CD4-positive, CD25-positive, alpha-beta regulatory T cell (primary cell): ENCODE results near the gene NHEJ1. TPM values are rescaled to one million over a fixed set of nuclear protein-coding genes. Genes with fewer than 3 reads are reported as not detected.

ENCODE experiments used
- ATAC-seq, 2 donors: fragments of 150-1000 bp; cut with Tn5 transposase; one replicate each; pipeline ENCODE4 v1.10.0; 2021; ENCODE audit warnings: low read depth in 2 of 2, moderate number of reproducible peaks in 2 of 2, moderate library complexity in 1 of 2
- DNase-seq, 3 donors: peaks; one replicate each; pipeline versions ENCODE4 v3.0.0 to v3.0.0-alpha.2; 2012 to 2022; ENCODE audit warnings: mixed read lengths in 1 of 3
- H3K27ac ChIP-seq: one replicate; pipeline ENCODE4 v1.7.0; 2013; ENCODE audit warnings: mild to moderate bottlenecking, low read length; ENCODE audit not compliant: insufficient read depth, poor library complexity, severe bottlenecking
- H3K27me3 ChIP-seq: one replicate; pipeline ENCODE4 v1.7.0; 2013; ENCODE audit warnings: low read length; ENCODE audit not compliant: control insufficient read depth, insufficient read depth
- H3K36me3 ChIP-seq: one replicate; pipeline ENCODE4 v1.7.0; 2013; ENCODE audit warnings: mild to moderate bottlenecking, low read length, moderate library complexity; ENCODE audit not compliant: control insufficient read depth, insufficient read depth
- H3K4me1 ChIP-seq: 2 replicates; pipeline ENCODE4 v1.7.0; 2013; ENCODE audit warnings: mild to moderate bottlenecking, low read length; ENCODE audit not compliant: insufficient read depth, control insufficient read depth, poor library complexity, severe bottlenecking
- H3K4me3 ChIP-seq: one replicate; pipeline ENCODE4 v1.7.0; 2013; ENCODE audit warnings: low read depth, mild to moderate bottlenecking, low read length, moderate library complexity
- H3K9me3 ChIP-seq, 2 experiments: 1 replicate in 1 of 2; 2 replicates in 1 of 2; pipeline ENCODE4 v1.7.0; 2013; ENCODE audit warnings: low read length in 2 of 2, mild to moderate bottlenecking in 1 of 2, moderate library complexity in 1 of 2; ENCODE audit not compliant: control insufficient read depth in 2 of 2
- H3K27ac Mint-ChIP-seq, 3 donors: one replicate each; pipeline ENCODE4 v1.8.0; 2020 to 2022; ENCODE audit warnings: mild to moderate bottlenecking in 3 of 3, mixed read lengths in 3 of 3, moderate library complexity in 2 of 3
- H3K27me3 Mint-ChIP-seq: one replicate; pipeline ENCODE4 v1.8.0; 2022; ENCODE audit warnings: mild to moderate bottlenecking, mixed read lengths
- H3K36me3 Mint-ChIP-seq: one replicate; pipeline ENCODE4 v1.8.0; 2020; ENCODE audit warnings: mixed read lengths
- H3K4me1 Mint-ChIP-seq, 4 donors: one replicate each; pipeline ENCODE4 v1.8.0; 2020 to 2022; ENCODE audit warnings: mixed read lengths in 4 of 4, mild to moderate bottlenecking in 1 of 4
- H3K4me3 Mint-ChIP-seq, 4 donors: one replicate each; pipeline ENCODE4 v1.8.0; 2020 to 2022; ENCODE audit warnings: mild to moderate bottlenecking in 4 of 4, mixed read lengths in 4 of 4, moderate library complexity in 3 of 4
- H3K9me3 Mint-ChIP-seq, 7 donors: one replicate each; pipeline ENCODE4 v1.8.0; 2020 to 2022; ENCODE audit warnings: mixed read lengths in 7 of 7, mild to moderate bottlenecking in 3 of 7, moderate library complexity in 2 of 7
- polyA plus RNA-seq, 4 donors: library from polyadenylated mRNA; unstranded; fragments of 300-500 nt; fragmentation: Illumina TruSeq; gene quantifications; one replicate each; pipeline ENCODE4 v1.2.3, GENCODE V29; 2021
- total RNA-seq: library from RNA; stranded (reverse); gene quantifications from one replicate; pipeline ENCODE4 v1.2.3, GENCODE V29; 2022

Gene NHEJ1
- total and polyA plus RNA-seq, 5 donors from 2014 or later = 12.9 to 29.1 (median 25.5) TPM

DNA sequence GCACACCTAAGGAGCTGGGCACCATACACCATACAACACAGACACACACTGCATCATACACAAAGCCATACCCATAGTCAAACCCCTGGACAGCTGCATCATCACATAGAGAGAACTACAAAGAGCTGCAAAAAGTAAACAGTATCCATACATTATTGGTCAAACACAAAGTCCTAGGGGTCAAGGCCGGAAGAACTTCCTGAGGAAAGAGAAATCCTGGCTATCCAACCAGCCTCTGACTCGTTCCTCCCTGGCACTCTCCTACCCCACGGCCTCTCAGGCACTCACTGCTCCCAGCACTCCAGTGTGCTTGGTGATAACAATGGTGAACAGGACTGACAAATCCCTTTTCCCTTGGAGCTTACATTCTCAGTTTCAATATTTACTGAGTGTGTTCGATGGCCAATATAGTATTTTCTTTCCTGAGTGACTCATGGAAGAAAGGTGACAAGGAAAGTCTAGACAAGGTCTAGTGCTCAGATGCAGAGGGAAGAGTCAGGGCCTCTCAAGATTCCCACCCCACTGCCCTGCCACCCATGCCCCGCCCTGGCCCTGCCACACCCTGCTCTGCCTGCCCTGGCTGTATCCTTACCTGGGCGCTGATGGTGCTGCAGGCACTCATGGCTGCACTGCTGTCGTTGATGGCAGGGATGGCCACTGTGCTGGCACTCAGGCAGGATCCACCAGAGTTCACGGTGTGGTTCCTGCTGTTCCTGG lies 122.7 kb downstream of the NHEJ1 start:
- Histone ChIP-seq H3K9me3 (no peaks in the 10 kb centered on the region), H3K27ac (no peak overlapping the region), H3K4me3 (no peak overlapping the region), H3K36me3 (no peaks in the 10 kb centered on the region), H3K27me3 (peaks cover 23% of the 10 kb centered on the region), H3K4me1 (peaks cover 4% of the 10 kb centered on the region)
- H3K4me3 Mint-ChIP-seq = no peak overlapping the region
- H3K36me3 Mint-ChIP-seq = no peaks in the 10 kb centered on the region
- DNase-seq = no peak
- peaks cover 0 to 3% (median 0%) of the 10 kb centered on the region in 7 donors for H3K9me3 Mint-ChIP-seq
- H3K4me1 Mint-ChIP-seq = peaks cover 0 to 8% (median 3%) of the 10 kb centered on the region in 4 donors
- H3K27ac Mint-ChIP-seq = peak overlapping the region in 1 of 3 donors; percentile 72
- peaks cover 66% of the 10 kb centered on the region for H3K27me3 Mint-ChIP-seq
- ATAC-seq = no peak

GRCh38 chr2:219035942-219036341 lies 124.7 kb downstream of the NHEJ1 start:
- no peaks in the 10 kb centered on the region for H3K36me3 ChIP-seq
- ATAC-seq (no peak), DNase-seq (no peak)
- no peaks in the 10 kb centered on the region for H3K9me3 ChIP-seq
- H3K36me3 Mint-ChIP-seq = no peaks in the 10 kb centered on the region
- H3K27me3 ChIP-seq = peaks cover 15% of the 10 kb centered on the region
- no peak overlapping the region for H3K27ac ChIP-seq
- H3K4me3 Mint-ChIP-seq = no peak overlapping the region
- peaks cover 51% of the 10 kb centered on the region for H3K27me3 Mint-ChIP-seq
- H3K4me1 ChIP-seq = no peaks in the 10 kb centered on the region
- peaks cover 0 to under 1% (median 0%) of the 10 kb centered on the region in 4 donors for H3K4me1 Mint-ChIP-seq
- no peak overlapping the region for H3K27ac Mint-ChIP-seq
- peaks cover 0 to 3% (median 0%) of the 10 kb centered on the region in 7 donors for H3K9me3 Mint-ChIP-seq
- H3K4me3 ChIP-seq = no peak overlapping the region

DNA sequence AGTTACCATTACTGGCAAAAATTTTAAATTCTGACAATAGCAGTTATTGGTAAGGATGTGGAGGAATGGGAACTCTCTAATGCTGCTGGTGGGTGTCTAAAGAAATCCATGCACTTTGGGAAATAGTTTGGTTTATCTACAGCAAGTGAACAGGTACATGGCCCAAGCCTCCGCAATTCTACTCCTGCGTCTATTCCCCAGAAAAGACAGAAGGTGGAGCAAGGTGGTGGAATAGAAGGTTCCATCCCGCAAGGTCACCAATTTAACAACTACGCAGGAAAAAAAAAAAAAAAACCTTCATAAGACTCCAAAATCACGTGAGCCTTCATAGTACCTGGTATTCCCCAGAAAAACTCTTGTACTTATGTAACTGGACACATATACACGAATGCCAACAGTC lies 125.8 kb downstream of the NHEJ1 start:
- Mint-ChIP-seq H3K27me3 (peaks cover 45% of the 10 kb centered on the region), H3K27ac (no peak overlapping the region), H3K9me3 (peaks cover 0 to 3% (median 0%) of the 10 kb centered on the region in 7 donors), H3K4me3 (no peak overlapping the region), H3K36me3 (no peaks in the 10 kb centered on the region), H3K4me1 (peaks cover 0 to 2% (median 0%) of the 10 kb centered on the region in 4 donors)
- no peak for ATAC-seq
- no peak overlapping the region for H3K27ac ChIP-seq
- peaks cover 5% of the 10 kb centered on the region for H3K27me3 ChIP-seq
- H3K4me1 ChIP-seq = no peaks in the 10 kb centered on the region
- H3K36me3 ChIP-seq = no peaks in the 10 kb centered on the region
- no peak for DNase-seq
- H3K9me3 ChIP-seq = no peaks in the 10 kb centered on the region
- H3K4me3 ChIP-seq = no peak overlapping the region

GRCh38 chr2:219032051-219032745 lies 128.4 kb downstream of the NHEJ1 start:
- no peak overlapping the region for H3K27ac Mint-ChIP-seq
- DNase-seq = no peak
- H3K4me3 Mint-ChIP-seq = no peak overlapping the region
- peaks cover 0 to 3% (median 0%) of the 10 kb centered on the region in 4 donors for H3K4me1 Mint-ChIP-seq
- Histone ChIP-seq H3K27ac (no peak overlapping the region), H3K4me3 (no peak overlapping the region), H3K27me3 (peaks cover 5% of the 10 kb centered on the region), H3K4me1 (no peaks in the 10 kb centered on the region), H3K9me3 (no peaks in the 10 kb centered on the region), H3K36me3 (no peaks in the 10 kb centered on the region)
- H3K9me3 Mint-ChIP-seq = no peaks in the 10 kb centered on the region
- no peak for ATAC-seq
- no peaks in the 10 kb centered on the region for H3K36me3 Mint-ChIP-seq
- H3K27me3 Mint-ChIP-seq = peaks cover 42% of the 10 kb centered on the region

GRCh38 chr2:219031005-219031738 lies 129.4 kb downstream of the NHEJ1 start:
- H3K9me3 Mint-ChIP-seq = no peaks in the 10 kb centered on the region
- H3K36me3 Mint-ChIP-seq = no peaks in the 10 kb centered on the region
- Histone ChIP-seq H3K4me3 (no peak overlapping the region), H3K27ac (no peak overlapping the region), H3K4me1 (no peaks in the 10 kb centered on the region), H3K36me3 (no peaks in the 10 kb centered on the region), H3K27me3 (peaks cover 5% of the 10 kb centered on the region), H3K9me3 (no peaks in the 10 kb centered on the region)
- H3K27ac Mint-ChIP-seq = no peak overlapping the region
- DNase-seq = no peak
- no peak for ATAC-seq
- H3K27me3 Mint-ChIP-seq = peaks cover 35% of the 10 kb centered on the region
- H3K4me3 Mint-ChIP-seq = no peak overlapping the region
- peaks cover 0 to 3% (median 0%) of the 10 kb centered on the region in 4 donors for H3K4me1 Mint-ChIP-seq

DNA sequence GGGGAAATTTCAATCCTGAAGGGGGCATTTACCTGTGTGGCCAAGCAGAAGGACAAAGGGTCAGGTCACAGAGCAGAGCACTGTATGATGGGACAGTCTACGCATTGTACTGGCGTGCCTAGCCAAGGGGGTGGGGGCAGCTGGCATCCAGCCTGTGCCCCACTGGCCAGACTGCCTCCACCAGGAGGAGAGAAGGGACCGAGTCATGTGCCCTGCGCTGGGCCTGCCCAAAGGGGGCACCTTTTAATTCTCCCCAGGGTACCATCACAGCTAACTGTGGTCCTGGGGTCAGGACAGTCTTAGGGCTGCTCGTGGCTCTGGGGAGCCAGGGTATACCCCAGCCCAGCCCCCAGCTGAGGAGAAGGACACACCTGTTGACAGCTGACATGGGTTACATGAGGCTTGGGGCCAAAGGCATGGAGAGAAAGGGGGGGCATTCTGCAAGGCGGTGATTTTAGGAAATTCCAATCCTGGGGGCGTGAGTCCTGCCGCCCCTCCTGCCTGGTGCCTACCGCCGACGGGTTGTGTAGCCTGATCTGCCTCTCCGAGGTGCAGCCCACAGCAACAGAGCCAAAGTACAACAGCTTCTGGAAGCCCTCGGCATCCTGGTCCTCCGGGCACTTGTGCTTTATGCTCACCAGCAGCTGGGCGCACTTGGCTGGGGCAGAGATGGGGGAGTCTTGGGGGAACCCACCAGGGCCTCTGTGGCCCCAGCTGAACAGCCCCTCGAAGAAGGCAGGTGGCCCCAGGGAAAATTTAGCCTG lies 130.3 kb downstream of the NHEJ1 start:
- DNase-seq (no peak), ATAC-seq (no peak)
- H3K27ac Mint-ChIP-seq = no peak overlapping the region
- no peaks in the 10 kb centered on the region for H3K9me3 Mint-ChIP-seq
- Histone ChIP-seq H3K36me3 (no peaks in the 10 kb centered on the region), H3K27me3 (peaks cover 5% of the 10 kb centered on the region), H3K4me3 (no peak overlapping the region), H3K4me1 (no peaks in the 10 kb centered on the region), H3K9me3 (no peaks in the 10 kb centered on the region), H3K27ac (no peak overlapping the region)
- H3K4me3 Mint-ChIP-seq = no peak overlapping the region
- peaks cover 0 to 3% (median 0%) of the 10 kb centered on the region in 4 donors for H3K4me1 Mint-ChIP-seq
- peaks cover 35% of the 10 kb centered on the region for H3K27me3 Mint-ChIP-seq
- H3K36me3 Mint-ChIP-seq = no peaks in the 10 kb centered on the region

- no peaks in the 10 kb centered on the region for H3K36me3 Mint-ChIP-seq
- no peak overlapping the region for H3K27ac Mint-ChIP-seq
- H3K4me3 Mint-ChIP-seq = no peak overlapping the region
- no peaks in the 10 kb centered on the region for H3K36me3 ChIP-seq
- H3K27ac ChIP-seq = no peak overlapping the region
- H3K4me1 Mint-ChIP-seq = peaks cover 0 to 3% (median 0%) of the 10 kb centered on the region in 4 donors
- no peak overlapping the region for H3K4me3 ChIP-seq
- ATAC-seq (peak; percentile 72 to 77), DNase-seq (peak; percentile 57 to 73 (median 67))
- H3K9me3 Mint-ChIP-seq = no peaks in the 10 kb centered on the region
- H3K4me1 ChIP-seq = no peaks in the 10 kb centered on the region
- peaks cover 33% of the 10 kb centered on the region for H3K27me3 Mint-ChIP-seq
- no peaks in the 10 kb centered on the region for H3K9me3 ChIP-seq
- H3K27me3 ChIP-seq = peaks cover 5% of the 10 kb centered on the region
These were observed 130.8 kb downstream of the NHEJ1 start for GRCh38 chr2:219029829-219030165.
